H54 (cell line): ENCODE data around the gene OR2V1.
"Not testable (repeated sequence)": the region's sequence is repeated elsewhere in the genome, so short reads cannot be mapped to it uniquely, and the experiment has no call there.

Experiments used
- DNase-seq: peaks from one replicate; pipeline ENCODE4 v3.0.0; 2011; ENCODE audit warnings: low spot score, mixed read lengths; ENCODE audit not compliant: insufficient read length
- FAIRE-seq: peaks from 3 replicates; lab custom pipeline; 2011; peaks lifted over from hg19 to GRCh38; lab: Jason Lieb, UNC
- POLR2A ChIP-seq: IDR thresholded peaks from 2 replicates; pipeline ENCODE4 v1.6.1; 2011; ENCODE audit warnings: low read depth, mild to moderate bottlenecking, low read length

The OR2V1 gene

DNA sequence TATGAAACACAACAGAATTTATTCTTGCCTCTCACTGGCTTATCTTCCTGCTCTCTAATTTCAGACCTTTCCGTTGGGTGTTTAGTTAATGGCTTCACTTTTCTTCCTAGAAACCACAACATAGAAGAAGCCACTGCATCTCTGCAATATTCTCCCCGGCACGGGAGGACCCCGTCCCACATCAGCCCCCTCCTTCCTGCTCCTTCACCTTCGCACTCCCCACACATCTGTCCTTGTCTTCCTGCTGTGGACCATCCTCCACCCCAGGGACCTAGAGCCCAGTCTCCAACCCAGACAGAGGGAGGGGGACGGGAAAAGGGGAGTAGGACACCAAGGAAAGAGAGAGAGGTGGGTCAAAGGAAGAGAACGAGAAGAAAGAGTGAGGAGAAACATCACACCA is 1.4 kb downstream of the OR2V1 start:
- FAIRE-seq (no peak), DNase-seq (no peak)
- no peak for TF ChIP-seq POLR2A

- TF ChIP-seq POLR2A: no peak
- FAIRE-seq (no peak), DNase-seq (no peak)
Measured at GRCh38 chr5:181127907-181128626, 2.9 kb downstream of the OR2V1 start.

GRCh38 chr5:181127456-181127855 is 3.5 kb downstream of the OR2V1 start:
- DNase-seq (no peak), FAIRE-seq (no peak)
- no peak for TF ChIP-seq POLR2A

GRCh38 chr5:181126841-181127240 is 4.1 kb downstream of the OR2V1 start:
- FAIRE-seq: no peak
- TF ChIP-seq POLR2A: no peak
- DNase-seq: no peak

GRCh38 chr5:181124526-181124925 is 6.4 kb downstream of the OR2V1 start:
- DNase-seq (no peak), FAIRE-seq (no peak)
- no peak for TF ChIP-seq POLR2A

DNA sequence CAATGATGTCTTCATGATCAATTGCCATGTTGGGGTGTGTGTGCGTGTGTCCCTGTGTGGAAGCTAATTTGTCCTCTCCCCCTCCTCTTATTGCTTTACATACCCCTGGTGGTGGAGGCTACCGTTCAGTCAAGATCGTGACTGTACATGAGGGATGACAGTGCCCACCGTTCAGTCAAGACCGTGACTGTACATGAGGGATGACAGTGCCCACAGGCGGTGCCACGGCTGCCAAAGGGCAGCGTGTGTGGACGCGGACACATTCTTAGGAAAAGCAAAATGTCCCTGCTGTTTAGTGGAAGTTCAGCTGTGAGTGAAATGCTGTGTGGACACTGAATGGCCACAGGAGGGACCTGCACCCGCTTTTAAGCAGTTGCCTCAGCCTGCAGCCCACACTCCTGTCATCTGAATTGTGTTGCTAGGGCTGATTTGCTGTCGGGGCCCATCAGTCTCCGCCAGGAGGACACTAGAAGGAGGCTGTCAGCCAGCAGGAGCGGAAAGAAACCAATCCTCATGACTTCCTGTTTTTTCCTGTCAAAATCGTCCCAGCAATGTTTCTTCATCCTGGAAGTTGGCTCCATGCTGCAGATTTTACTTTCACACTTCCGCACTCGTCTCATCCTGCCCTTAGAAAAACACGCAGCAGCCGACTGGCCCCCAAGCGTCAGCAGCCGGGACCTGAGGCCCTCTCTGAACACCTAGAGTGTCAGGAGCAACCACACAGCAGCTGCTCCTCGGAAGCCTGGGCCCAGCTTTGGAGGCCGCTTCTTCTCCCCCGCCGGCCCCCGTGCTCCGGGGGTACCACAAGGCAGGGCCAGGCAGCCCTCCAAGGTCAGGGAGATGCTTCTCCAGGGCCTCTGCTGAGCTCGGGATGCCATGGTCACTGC is 9.1 kb downstream of the OR2V1 start:
- no peak for DNase-seq
- FAIRE-seq: no peak
- TF ChIP-seq POLR2A: no peak

DNA sequence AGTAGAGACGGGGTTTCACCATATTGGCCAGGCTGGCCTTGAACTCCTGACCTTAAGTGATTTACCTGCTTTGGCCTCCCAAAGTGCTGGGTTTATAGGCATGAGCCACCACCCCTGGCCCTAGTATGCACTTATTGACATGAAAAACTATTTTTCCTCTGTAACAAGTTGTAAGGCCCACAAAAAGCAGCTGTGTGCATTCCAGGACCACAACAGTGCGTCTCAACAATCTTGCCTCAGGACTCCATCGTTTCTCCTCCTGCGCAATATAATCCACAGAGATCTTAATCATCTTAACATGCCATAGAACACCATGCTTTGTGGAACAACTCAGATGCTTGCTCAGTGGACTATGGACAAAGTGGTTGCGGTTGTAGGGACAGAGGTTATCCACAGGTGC is 10.2 kb downstream of the OR2V1 start:
- no peak for TF ChIP-seq POLR2A
- DNase-seq (no peak), FAIRE-seq (no peak)

- DNase-seq (no peak), FAIRE-seq (no peak)
- TF ChIP-seq POLR2A: no peak
Measured at GRCh38 chr5:181120306-181120705, 10.7 kb downstream of the OR2V1 start.

DNA sequence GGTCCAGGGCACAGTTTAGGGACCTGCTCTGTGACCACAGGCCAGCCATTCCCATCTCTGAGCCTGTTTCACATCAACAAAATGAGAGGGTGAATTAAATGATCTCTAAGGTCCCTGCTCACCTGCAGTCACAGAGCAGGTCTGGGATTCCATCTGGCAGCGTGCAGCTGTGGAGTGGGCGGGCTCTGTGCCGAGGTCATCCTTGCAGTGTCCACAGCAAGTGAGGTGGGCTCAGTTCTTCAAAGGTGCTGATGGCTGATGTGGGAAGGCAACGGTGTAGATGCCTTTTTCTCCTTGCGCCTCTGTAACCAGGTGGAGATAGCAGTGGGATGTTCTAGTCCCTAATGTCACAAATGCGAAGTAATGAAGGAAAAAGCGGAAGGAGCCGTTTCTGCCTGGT is 11.9 kb downstream of the OR2V1 start:
- FAIRE-seq: no peak
- DNase-seq: no peak
- TF ChIP-seq POLR2A: no peak

- no peak for DNase-seq
- FAIRE-seq: no peak
- TF ChIP-seq POLR2A: no peak
Measured at GRCh38 chr5:181118369-181118768, 12.6 kb downstream of the OR2V1 start.

- DNase-seq (no peak), FAIRE-seq (no peak)
- TF ChIP-seq POLR2A: no peak
Measured at GRCh38 chr5:181114844-181115778, 15.9 kb downstream of the OR2V1 start.

GRCh38 chr5:181114284-181114843 is 16.6 kb downstream of the OR2V1 start:
- DNase-seq: no peak
- no peak for FAIRE-seq
- no peak for TF ChIP-seq POLR2A

- FAIRE-seq: not testable (repeated sequence)
Measured at GRCh38 chr5:181113572-181113971, 17.4 kb downstream of the OR2V1 start.

More at GRCh38 chr5:181113572-181113971, 17.4 kb downstream of the OR2V1 start:
- DNase-seq: not testable (repeated sequence)
